Nephron progenitor cell (in vitro differentiated cells): Measurements from ENCODE around the gene REX1BD.

Experiments
- DNase-seq: peaks from one replicate; pipeline ENCODE4 v3.0.0; 2021
- H3K27ac Mint-ChIP-seq: 2 replicates; pipeline ENCODE4 v1.8.0; 2021; ENCODE audit warnings: mild to moderate bottlenecking, moderate library complexity, mixed read lengths
- H3K27me3 Mint-ChIP-seq: 2 replicates; pipeline ENCODE4 v1.8.0; 2021; ENCODE audit warnings: mild to moderate bottlenecking, low read depth, mixed read lengths; ENCODE audit not compliant: poor library complexity
- H3K36me3 Mint-ChIP-seq: 2 replicates; pipeline ENCODE4 v1.8.0; 2021; ENCODE audit warnings: low read depth, mixed read lengths
- H3K4me1 Mint-ChIP-seq: 2 replicates; pipeline ENCODE4 v1.8.0; 2021; ENCODE audit warnings: mixed read lengths
- H3K4me3 Mint-ChIP-seq: 2 replicates; pipeline ENCODE4 v1.8.0; 2021; ENCODE audit warnings: mild to moderate bottlenecking, moderate library complexity, mixed read lengths
- H3K9me3 Mint-ChIP-seq: 2 replicates; pipeline ENCODE4 v1.8.0; 2021; ENCODE audit warnings: mild to moderate bottlenecking, moderate library complexity, mixed read lengths
- TF ChIP-seq, protein P1 (sequence below): fragments of 200-600 bp; sonication (generic); IDR thresholded peaks from 2 replicates; pipeline ENCODE4 v1.5.0; 2021; ENCODE audit warnings: antibody characterized with exemption

Gene REX1BD

DNA sequence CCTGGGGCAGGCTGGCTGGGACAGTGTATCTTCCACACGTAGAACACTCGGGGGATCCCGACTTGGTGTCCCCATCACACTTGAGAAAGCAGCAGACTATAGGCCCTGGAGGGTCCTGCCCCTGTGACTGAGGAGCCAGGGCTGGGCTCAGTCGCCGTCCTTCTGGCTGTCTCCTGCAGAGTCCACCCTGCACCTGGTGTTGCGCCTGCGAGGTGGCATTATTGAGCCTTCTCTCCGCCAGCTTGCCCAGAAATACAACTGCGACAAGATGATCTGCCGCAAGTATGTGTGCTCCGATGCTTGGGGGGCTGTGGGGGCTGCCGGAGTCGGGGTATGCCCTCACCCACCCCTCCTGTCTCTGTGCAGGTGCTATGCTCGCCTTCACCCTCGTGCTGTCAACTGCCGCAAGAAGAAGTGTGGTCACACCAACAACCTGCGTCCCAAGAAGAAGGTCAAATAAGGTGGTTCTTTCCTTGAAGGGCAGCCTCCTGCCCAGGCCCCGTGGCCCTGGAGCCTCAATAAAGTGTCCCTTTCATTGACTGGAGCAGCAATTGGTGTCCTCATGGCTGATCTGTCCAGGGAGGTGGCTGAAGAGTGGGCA lies 13.8 kb upstream of the REX1BD start:
- H3K27ac Mint-ChIP-seq = no peak overlapping the region
- TF ChIP-seq, protein P1, sequence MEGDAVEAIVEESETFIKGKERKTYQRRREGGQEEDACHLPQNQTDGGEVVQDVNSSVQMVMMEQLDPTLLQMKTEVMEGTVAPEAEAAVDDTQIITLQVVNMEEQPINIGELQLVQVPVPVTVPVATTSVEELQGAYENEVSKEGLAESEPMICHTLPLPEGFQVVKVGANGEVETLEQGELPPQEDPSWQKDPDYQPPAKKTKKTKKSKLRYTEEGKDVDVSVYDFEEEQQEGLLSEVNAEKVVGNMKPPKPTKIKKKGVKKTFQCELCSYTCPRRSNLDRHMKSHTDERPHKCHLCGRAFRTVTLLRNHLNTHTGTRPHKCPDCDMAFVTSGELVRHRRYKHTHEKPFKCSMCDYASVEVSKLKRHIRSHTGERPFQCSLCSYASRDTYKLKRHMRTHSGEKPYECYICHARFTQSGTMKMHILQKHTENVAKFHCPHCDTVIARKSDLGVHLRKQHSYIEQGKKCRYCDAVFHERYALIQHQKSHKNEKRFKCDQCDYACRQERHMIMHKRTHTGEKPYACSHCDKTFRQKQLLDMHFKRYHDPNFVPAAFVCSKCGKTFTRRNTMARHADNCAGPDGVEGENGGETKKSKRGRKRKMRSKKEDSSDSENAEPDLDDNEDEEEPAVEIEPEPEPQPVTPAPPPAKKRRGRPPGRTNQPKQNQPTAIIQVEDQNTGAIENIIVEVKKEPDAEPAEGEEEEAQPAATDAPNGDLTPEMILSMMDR = no peak
- no peaks in the 10 kb centered on the region for H3K9me3 Mint-ChIP-seq
- H3K4me3 Mint-ChIP-seq = no peak overlapping the region
- peaks cover 26% of the 10 kb centered on the region for H3K4me1 Mint-ChIP-seq
- H3K36me3 Mint-ChIP-seq = peaks cover 51% of the 10 kb centered on the region
- peaks cover 6% of the 10 kb centered on the region for H3K27me3 Mint-ChIP-seq
- no peak for DNase-seq

DNA sequence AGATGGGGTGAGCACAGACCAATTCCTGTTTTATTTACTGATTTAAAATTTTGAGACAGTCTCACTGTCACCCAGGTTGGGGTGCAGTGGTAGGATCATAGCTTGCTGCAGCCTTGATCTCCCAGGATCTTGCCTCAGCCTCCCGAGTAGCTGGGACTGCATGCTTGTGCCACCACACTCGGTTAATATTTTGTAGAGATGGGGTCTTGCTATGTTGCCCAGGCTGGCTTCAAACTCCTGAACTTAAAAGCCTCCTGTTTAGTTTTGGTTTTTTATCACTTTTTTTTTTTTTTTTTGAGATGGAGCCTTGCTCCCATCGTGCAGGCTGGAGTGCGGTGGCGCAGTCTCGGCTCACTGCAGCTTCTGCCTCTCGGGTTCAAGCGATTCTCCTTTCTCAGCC lies 12.2 kb upstream of the REX1BD start:
- H3K36me3 Mint-ChIP-seq = peaks cover 43% of the 10 kb centered on the region
- TF ChIP-seq, protein P1 = no peak
- no peak overlapping the region for H3K4me3 Mint-ChIP-seq
- H3K9me3 Mint-ChIP-seq = no peaks in the 10 kb centered on the region
- DNase-seq = no peak
- H3K27ac Mint-ChIP-seq = no peak overlapping the region
- H3K27me3 Mint-ChIP-seq = peaks cover 6% of the 10 kb centered on the region
- peaks cover 22% of the 10 kb centered on the region for H3K4me1 Mint-ChIP-seq

DNA sequence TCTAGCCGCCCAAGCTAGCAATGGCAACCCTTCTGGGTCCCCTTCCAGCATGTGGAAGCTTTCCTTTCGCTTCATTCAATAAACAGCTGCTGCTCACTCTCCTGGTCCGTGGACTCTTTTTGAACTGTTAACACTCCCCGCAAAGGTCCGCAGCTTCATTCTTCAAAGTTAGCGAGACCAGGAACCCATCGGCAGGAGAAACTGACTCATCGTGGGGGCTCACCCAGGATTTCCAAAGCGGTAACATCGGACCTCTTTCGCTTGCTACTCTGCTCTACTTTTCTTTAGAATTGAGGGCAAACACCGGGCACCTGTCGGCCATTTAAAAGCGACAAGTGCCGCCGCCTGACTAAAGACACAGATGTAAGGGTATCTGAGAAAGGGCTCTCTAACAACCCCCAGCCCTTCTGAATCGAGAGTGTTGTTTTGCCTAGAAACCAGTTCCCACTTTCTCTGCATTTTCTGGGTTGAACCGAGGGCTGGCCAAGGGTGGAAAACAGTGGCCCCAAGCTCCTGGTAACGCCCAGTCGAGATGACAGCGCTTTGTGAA lies 11.2 kb upstream of the REX1BD start:
- Mint-ChIP-seq H3K27ac (peak overlapping the region; percentile 72), H3K36me3 (peaks cover 40% of the 10 kb centered on the region), H3K4me3 (no peak overlapping the region), H3K9me3 (no peaks in the 10 kb centered on the region), H3K4me1 (peaks cover 12% of the 10 kb centered on the region), H3K27me3 (peaks cover 11% of the 10 kb centered on the region)
- TF ChIP-seq, protein P1 = no peak
- DNase-seq = no peak

DNA sequence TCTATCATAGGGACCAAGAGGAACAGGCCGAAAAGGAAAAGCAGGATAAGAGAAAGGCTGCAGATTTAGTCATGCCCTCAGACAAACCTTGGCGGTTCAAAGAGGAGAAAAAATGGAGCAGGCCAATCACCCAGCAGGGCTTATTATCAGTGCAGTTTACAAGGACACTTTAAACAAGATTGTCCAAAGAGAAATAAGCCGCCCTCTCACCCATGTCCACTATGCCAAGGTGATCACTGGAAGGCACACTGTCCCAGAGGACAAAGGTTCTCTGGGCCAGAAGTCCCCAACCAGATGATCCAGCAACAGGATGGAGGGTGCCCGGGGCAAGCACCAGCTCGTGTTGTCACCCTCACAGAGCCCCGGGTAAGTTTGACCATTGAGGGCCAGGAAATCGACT lies 8.3 kb upstream of the REX1BD start:
- TF ChIP-seq, protein P1 = no peak
- H3K36me3 Mint-ChIP-seq = peaks cover 13% of the 10 kb centered on the region
- no peak overlapping the region for H3K27ac Mint-ChIP-seq
- peaks cover 7% of the 10 kb centered on the region for H3K4me1 Mint-ChIP-seq
- no peak for DNase-seq
- H3K4me3 Mint-ChIP-seq = no peak overlapping the region
- no peaks in the 10 kb centered on the region for H3K9me3 Mint-ChIP-seq
- H3K27me3 Mint-ChIP-seq = peaks cover 22% of the 10 kb centered on the region

DNA sequence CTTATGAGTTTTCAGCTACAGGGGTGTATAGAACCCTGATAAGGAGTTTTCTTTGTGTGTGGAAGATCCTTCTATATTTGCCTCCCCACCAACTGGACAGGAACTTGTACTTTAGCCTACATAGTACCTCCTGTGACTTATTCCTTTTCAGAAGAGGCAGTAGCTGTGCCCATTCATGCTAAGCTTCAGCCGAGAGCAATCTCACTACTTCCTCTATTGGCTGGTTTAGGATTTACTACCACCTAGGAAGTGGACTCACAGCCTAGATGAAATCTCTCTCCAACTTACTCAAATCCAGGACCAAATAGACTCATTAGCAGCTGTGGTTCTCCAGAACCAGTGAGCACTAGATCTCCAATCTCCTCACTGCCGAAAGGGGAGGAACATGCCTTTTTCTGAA lies 2.3 kb upstream of the REX1BD start:
- no peak for DNase-seq
- no peak overlapping the region for H3K4me3 Mint-ChIP-seq
- peaks cover 9% of the 10 kb centered on the region for H3K9me3 Mint-ChIP-seq
- H3K27ac Mint-ChIP-seq = no peak overlapping the region
- H3K36me3 Mint-ChIP-seq = no peaks in the 10 kb centered on the region
- H3K27me3 Mint-ChIP-seq = peaks cover 20% of the 10 kb centered on the region
- TF ChIP-seq, protein P1 = no peak
- H3K4me1 Mint-ChIP-seq = peaks cover 35% of the 10 kb centered on the region

DNA sequence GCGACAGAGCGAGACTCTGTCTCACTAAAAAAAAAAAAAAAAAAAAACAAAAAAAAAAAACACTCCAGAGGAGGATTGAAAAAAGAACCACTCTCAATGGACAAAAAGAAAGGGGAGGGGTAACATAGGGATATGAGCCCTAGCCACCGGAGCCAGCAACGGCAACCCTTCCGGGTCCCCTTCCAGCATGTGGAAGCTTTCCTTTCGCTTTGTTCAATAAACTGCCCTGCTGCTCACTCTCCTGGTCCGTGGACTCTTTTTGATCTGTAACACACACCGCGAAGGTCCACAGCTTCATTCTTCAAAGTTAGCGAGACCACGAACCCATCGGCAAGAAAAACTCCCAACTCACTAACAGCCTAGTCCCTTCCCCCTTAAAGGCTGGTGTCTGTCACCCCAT lies 1.0 kb upstream of the REX1BD start:
- Mint-ChIP-seq H3K4me1 (peaks cover 35% of the 10 kb centered on the region), H3K4me3 (no peak overlapping the region), H3K27me3 (peaks cover 14% of the 10 kb centered on the region), H3K36me3 (no peaks in the 10 kb centered on the region), H3K27ac (no peak overlapping the region), H3K9me3 (peaks cover 9% of the 10 kb centered on the region)
- DNase-seq = no peak
- TF ChIP-seq, protein P1 = no peak
